ENCODE results near the gene CELF2.

Gene CELF2

DNA sequence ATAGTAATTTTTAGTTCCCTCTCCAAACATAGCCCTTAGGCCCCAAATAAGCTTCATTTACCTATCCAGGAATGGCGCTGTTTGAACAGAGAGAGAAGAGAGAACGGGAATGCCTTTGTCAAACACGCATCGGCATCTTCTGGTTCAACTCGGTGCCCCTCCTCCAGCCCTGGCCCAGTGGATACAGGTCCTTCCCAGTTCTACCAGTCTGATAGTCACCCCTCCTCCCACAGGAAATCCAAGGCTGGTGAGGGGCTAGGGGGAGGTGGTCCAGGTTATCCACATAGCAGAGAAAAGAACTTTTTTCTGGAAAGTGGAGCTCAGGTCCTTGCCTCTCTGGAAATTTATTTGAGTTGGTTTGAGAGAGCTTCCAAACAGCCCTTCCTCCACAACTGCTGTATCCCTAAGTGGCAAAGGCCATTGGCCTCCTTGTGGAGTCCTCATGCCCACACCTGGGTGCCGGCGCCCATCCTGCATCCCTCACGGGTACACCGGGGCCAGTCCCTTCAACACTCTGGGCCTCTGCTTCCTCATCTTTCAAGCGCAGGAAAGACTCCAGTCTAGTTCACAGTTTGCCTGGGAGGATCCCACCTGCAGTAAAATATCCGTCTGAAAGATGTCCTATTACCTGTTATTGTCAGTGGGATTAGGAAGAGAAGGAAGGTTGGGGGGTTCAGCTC is 287.4 kb downstream of the CELF2 start:
- no peak for DNase-seq

DNA sequence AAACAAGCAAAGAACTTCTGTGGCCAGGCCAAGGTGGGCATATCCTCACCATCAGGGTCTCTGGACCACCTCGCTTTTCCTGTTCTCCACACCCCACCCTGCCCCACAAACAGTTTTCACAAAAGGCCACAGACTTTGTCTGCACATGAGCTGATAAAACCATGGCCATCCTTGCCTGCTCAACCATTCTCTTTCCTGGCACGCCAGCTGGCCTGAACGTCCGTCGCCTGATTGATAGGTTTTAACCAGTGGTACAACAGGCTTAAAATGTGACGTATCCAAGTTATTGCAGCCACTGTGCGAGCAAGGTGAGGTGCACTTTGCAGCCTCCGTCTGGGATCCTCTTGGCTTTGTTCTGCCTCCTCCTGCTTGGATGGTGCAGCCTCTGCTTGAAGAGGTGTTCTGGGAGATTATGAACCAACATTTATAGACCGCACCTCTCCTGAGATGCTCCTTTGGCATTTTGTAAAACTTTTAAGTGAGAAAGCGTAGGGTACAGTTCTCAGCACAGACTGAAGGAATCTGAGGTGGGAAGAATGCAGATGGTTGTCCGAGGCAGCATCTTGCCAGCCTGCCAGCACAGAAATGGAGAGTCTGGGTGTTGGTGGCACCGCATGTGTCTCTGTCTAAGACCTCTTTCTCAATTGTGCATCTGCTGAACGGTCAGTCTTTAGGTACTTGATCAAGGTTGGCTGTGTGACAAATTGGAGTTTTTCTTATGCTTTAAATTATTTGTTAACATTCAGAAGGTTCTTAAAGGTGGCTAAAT is 288.3 kb downstream of the CELF2 start:
- no peak for DNase-seq

DNA sequence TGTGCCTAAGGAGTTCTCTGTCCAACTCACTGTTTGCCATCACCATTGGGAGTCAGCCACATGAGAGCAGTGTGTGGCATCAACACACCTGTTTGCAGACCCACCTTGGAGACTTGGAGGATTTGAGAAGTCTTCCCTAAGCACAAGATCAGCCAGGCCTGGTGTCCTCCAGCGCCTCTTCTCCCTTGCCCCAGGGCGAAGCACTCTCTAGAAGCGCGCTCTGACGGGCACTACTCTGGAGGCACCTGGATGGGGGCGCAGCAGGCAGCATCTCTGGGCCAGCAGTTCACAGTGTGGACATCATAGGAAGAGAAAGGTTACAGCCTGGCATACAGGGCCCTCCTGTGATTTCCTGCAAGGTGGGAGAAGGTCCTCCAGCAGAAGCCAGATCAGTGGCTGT is 289.3 kb downstream of the CELF2 start:
- no peak for DNase-seq

DNA sequence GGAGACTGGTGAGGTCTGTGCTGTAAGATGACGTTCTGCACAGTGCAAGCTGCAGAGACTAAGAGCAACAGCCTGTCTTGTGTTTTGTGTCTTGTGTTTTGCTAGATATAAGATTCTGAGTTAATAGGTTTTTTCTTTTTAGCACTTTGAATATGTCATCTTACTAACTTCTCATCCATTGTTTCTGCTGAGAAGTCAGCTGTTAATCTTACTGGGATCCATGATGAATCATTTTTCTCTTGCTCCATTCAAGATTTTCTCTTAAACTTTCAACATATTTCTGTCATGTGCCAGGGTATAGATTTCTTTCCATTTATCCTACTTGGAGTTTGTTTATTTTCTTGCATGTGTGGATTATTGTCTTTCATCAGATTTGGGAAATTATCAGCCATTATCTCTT is 290.3 kb downstream of the CELF2 start:
- no peak for DNase-seq

DNA sequence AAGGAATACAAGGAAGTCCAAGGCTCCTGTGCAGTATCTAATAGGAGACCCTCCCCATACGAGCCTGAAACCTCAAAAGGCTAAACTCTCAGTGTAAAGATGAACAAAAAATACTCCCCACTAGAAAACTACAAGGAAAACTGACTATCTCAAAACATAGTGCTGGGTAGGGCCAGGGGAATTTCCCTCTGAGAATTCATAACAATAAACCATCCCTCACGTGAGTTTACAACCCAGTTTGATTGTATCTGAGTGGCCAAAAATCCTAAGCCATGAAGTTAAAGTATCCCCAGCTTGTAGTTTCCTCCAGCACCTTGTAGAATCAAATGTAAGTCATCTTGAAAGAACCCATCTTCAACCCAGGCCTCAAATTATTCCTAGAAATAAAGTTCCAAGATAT is 293.4 kb downstream of the CELF2 start:
- no peak for DNase-seq

DNA sequence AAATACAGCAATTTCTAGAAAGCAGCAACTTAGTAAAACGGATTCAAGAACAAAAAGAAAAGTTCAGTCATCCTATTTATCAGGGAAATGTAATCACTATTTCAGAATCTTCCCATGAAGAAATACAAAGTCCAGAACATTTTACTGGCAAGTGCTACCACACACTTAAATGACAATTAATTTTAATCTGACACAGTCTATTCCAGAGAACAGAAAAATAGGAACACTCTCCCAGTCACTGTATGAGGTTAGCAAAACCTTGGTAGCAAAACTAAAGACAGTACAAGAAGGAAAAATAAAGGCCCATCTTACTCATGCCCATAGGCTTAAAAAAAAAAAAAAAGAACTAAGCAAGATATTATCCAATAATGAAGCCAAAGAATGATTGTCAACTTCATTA is 295.8 kb downstream of the CELF2 start:
- DNase-seq, result no peak

DNA sequence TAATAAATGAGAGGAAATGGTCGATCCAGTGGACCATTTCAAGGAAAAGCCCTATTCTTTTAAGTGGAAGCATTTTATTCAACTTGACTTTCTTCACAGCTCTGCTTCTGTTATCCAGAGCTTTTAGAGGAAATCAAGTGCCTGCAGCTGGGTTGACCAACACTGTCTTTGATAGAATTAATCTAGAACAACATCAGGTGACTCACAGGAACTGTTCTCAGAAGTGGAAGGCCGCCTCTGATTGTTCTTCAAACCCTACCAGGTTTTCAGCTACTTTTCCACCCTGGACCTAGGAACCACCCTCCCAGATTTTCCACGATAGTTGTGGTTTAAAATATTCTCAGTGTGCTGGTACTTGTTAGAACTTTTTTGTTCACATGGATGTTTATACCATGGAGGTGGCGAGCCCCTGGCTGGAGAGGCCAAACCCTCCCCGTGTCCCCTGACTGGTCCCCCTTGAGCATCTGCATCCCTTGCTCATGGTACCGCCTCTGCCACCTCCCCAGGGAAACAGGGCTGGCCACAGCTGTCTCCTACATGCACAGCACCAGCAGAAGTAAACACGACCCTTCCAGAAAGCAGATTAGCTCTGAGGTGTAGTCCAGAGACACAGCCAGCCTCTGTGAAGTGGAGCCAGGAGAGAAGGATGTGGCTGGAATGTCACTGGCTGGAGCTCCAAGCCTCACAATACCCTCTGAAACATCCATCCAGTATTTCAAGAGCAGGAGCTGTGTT is 300.4 kb downstream of the CELF2 start:
- DNase-seq, result no peak

DNA sequence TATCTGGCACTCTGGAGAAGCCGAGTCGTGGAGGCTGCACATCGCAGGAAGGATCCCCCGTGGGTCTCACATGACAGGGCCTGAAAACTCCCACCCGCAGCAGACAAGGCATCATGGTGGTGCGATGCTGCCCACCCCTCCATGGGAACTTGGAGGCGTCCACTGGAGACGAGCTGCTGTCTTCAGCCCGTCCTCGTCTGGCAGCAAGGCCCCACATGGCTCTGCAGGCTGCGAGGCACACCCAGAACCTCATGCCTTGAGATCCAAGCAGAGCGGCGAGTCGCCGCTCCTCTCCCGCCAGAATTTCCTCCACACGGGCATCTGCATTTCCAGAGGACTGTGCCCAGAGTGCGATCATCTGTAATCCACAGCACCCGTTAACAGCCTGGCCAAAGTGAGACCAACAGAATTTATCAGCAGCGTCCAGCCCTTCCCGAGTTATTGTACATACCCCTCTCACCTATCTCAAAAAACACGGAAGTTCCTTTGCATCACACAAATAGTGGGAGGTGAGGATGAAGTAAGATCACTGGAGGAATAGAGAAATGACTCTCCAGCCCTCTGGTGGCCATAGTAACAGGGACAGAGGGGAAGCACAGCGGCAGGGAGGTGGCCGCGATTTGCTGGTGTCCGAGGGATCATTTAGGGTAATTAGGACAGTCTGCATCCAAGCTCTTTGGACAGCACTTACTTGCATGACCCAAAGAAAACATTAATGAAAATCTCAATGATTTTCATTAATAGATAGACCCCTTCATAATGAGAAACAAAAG is 301.3 kb downstream of the CELF2 start:
- no peak for DNase-seq

DNA sequence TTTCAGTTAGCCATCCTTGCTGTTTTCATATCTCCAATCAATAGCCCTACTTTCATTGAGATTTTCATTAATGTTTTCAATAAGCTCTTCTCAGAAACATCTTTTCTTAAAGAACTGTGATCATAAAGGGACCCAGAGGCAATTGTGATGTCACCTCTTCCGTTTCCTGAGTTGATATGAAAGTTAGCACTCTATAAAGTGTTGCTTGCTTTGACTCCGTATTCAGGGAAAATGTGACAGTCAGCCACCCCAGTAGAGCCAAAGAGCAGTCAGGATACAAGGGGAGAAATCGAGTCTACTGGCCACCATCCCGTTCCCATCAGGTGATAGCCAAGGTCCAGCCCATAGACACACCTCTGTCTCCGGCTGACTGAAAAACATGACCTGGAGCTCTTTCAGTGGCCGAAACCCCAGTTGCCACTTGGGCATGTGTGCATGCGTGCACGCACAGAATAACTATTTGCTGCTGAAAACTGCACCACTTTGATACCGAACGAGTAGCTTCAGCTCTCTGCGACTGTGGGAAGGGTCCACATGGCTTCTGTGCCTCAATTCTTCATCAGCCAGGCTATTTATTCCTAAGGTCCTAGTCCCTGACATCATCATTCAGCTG is 302.4 kb downstream of the CELF2 start:
- no peak for DNase-seq

DNA sequence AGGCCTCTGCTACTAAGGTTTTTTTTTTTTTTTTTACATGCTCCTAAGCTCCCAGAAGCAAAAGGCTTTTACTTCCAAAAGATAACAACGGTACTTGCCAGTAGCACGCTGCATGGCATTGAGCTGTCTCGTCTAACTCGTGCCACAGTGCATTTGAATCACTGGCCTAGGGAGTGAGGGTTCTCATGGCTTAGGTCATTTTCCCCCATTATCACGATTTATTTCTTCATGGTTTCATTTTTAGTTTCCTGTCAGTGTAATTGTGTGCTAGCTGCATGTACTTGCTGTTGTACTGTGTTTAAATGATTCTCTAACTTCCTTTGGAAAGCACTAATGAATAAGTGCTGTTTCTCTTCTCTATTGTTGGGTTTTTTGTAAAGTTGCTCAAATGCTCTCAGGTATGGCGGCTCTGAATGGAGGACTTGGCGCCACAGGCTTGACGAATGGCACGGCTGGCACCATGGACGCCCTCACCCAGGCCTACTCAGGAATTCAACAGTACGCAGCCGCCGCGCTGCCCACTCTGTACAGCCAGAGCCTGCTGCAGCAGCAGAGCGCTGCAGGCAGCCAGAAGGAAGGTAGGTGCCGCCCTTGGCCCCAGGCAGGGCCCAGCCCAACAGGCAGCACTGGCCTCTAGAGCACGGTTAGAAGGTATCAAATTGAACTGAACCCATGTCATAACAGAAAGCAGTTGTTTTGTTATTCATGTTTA is 303.3 kb downstream of the CELF2 start:
- no peak for DNase-seq

DNA sequence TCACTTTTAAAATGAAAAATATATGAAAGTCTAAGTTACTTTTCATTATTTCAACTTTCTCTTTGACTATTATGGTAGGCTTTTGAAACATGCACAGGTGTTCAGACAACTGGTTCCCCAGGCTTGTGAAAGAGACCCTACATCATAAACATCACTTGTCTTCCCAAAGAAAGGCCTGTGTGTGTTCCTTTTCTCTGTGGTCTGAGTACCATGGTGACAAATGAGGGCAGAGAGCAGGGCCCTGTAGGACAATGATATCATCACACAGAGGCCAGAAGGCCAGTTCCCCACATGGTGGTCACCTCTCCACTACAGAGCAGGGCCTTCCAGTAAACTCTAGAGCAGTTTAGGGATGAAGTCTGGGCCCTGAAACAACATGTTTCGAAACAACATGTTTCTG is 305.0 kb downstream of the CELF2 start:
- no peak for DNase-seq

DNA sequence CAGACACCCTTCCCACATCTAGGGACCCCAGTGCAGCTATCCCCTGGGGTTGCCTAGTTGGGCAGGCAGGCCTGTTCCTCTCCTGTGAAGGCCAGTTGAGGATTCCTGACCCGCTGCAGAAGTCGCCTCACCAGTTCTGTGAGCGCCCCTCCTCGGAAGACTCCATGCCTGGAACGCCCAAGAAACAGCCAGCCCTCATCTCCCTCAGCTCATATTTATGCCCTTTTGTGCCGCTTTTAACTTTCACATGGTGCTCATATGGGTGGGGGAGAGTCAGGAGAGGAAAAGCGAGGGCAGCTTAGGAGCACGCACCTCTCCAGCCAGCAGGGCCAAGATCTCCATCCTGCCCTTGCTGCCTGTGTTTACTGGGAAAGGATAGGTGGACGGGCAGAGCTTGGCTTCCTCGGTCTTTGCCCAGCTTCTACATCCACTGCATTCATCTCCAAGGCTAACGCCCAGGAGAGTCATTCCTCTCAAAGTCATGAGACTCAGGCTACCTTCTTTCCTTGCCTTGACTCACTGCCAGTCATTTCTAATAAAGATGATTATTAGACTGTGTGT is 307.2 kb downstream of the CELF2 start:
- no peak for DNase-seq

DNA sequence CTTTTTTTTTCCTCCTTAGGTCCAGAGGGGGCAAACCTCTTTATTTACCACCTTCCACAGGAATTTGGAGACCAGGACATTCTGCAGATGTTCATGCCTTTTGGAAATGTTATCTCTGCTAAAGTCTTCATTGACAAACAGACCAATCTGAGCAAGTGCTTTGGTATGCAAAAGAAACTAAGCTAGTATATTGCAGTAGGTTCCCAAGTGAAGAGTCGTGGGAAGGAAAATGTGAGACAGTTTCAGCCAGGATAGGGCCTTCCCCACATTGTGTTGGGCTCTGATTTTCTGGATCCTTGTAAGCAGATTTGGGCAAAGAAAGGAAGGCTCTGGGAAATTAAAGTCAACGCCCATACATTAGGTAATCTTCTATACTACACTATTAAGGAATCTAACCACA is 308.1 kb downstream of the CELF2 start:
- DNase-seq, result peak; percentile 55

DNA sequence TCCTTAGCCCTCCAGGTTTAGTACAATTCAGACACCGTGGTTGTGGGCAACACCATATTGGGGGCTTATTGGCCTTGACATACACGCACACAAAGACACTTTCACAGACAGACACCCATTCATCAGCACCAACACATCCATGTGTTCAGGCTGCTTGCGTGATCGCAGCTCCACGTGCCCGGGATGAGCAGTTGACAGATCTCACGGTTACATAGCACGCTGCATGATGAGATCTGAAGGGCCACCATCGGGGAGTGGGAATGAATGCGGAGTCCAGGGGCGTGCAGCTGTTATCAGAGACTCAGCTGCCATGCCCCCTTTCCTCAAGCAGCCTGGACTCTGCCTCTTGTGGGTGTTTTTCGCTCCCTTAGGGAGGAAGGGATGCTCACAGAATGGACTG is 308.6 kb downstream of the CELF2 start:
- DNase-seq, result no peak

DNA sequence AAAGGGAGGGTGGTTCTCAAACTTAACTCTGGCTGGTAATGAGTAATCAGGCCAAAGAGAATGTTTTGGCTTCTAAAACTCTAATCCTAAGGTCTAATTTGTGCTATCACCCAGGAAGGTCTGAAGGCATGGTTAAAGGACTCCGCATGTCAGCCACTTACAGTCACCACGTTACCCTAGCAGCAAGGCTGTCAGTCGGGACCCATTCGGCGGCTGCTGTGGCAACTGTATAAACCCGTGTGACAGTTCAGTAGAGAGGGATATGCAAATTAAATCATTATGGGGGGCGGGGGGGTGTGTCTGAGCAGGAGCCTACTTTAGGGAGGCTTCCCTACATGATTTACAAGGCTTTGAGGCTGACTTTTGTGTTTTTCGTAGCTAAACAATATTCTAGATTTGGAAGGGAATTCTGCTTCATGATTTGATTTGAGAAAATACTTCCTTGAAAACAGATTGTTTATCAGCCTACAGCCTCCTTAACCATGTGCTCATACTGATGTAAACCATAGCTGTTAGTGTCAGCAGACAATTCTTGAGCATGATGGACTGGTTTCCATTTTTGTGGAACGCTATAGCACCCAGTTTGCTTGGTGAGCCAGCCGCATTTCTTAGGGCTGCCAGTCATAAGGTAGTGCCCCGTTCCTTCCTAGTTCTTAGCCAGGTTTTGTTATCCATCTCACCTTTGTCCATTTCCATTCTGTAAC is 309.4 kb downstream of the CELF2 start:
- DNase-seq, result no peak

DNA sequence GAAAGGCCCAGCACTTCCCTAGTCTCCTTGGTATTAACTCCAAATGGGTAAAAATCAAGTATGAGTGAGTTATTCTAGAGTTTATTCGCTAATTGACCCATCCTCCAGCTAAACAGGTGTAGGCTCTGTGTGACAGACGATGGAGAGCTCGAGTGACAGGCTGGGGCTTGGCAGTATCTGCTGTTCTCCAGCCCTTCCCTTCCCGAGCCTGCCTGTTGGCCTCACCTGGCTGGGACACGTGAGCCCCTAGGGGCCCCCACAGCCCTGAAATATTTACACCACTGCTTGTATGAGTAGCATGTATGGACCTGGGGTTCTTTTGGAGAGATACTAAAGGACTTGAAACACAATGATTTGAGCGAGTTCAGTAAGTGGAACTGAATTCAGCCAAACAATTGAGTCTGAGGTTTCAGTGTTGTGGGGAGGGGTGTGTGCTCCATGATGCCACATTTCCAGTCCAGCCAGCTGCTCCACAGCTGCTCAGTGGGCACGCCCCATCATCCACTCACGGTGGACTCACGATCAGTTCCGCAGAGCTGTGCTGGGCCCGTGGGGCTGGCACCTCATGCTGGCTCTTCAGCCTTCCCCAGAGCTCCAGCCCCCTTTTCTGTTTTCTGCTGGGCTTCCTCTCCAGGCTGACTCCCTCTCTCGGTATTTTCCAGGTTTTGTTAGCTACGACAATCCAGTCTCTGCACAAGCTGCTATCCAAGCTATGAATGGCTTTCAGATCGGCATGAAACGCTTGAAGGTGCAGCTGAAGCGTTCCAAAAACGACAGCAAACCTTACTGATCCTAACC is 310.8 kb downstream of the CELF2 start:
- DNase-seq, result peak; percentile 18

DNA sequence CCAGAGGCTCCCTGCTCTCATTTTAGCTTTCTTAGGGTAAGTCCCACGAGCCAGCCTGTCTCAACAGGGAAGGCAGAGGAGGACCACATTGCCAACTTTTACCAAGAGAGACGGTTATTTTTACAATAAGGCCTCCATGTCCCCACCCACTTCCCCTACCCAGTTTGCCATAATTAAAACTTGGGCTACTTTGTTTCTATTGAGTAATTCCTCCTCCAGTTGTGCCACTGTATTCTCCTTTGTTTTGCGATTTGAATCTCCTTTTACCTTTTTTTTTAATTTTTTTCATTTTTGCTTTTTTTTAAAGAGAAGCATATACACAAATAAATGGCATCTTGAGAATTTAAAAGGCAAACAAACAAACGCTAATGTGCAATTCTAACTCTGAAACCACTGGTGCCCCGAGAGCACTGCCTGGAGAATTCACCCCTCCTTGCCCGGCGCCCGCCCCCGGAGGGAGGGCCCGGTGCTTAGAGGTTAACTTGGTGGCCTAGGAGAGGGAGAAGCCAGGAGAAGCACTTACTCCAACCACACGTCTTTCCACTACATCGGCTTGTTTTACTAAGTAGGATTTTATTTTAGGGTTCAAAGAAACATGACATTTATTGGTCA is 311.5 kb downstream of the CELF2 start:
- no peak for DNase-seq

DNA sequence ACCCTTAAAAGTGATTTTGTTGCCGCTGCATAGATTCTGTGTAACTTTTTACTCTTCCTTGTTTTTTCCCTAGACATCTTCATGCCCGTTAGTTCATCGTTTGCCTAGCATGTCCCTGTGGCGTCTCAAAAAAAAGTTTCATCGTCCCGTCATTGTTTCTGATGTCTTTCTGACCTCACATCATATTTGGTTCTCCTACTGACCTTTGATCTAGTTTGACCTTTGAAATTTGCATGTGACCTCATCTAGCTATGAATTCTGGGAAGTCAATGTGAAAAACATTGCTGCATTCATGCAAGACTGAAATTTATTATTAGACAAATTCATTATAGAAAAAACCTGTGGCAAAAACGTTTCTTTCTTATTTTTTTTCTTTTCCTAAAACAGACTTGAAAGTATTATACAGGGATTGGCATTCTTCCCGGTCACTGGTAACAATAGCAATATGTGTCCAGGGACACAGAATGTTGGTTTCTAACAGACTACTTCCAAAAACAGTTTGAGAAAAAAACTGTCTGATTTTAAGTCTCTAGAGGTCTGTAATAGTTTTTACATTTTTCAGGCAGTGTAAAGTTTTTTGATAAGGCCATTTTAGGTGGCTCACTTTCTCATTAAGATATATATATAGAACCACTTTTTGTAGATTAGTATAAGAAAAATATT is 312.8 kb downstream of the CELF2 start:
- DNase-seq, result peak; percentile 36

DNA sequence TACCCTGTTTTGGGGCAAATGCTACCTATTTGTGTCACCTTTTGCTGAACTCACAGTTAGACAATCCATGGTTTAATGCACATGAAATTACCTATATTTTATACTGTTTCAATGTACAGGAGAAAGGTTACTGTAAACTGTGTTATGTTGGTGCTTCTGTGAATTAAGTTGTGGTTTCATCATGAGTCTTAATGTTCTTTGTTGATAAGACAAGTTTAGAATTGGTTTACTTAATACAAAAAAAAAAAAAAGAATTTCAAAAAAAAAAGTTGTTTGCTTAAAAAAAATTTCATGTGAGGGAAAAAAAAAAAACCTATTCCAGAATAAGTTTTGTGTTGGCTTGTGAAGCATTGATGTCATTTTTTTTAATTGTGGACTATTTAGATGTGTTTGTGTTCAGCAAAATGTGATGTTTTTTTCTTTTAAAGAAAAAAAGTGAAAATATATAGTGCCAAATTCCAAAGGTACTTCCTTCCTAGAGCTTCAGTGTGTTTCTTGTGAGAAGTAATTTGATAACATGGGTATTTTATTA is 313.4 kb downstream of the CELF2 start:
- DNase-seq, result no peak

Data from fibroblast of skin of abdomen (primary cell).